Measurements from ENCODE around the gene GPATCH8.

DNA sequence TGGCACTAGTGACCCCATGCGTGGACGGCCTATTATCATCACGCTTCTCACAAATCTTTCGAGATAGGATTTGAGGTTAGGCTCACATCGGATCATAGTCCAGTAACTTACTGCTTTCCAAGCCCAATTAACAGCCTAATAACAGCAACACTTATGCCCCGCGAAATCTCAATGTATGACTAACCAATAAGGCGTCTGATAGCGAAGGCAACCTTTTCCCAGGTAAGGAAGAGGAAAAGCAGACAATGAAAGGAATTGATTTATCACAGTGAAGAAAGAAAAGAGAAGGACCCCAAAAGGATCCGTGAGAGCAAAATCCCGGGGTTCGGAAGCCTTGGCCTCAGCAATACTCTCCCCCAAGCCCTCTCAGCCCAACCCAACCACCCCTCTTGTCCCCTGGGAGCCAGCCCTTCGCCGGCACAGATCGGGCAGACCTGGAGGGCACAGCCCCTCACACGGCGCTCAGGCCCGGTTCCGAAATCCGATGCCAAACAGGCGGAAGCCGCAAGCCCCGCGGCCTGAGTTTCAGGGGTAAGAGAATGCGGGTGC, 534 bp downstream of the GPATCH8 start:
- TF ChIP-seq POLR2A (IDR thresholded peaks at IDR 0.05; ENCODE audit: low read length): no peak
- TF ChIP-seq GATA1 (IDR thresholded peaks at IDR 0.05; ENCODE audit: low read depth, low read length): no peak
